ENCODE measurements around the gene SLC17A1. TPM values are rescaled to one million over a fixed set of nuclear protein-coding genes. Genes with fewer than 3 reads are reported as not detected.

SLC17A1 gene
- total and polyA plus RNA-seq, 11 donors = not detected

GRCh38 chr6:25875926-25876602, 44.2 kb upstream of the SLC17A1 start:
- intact Hi-C loops (cut with DNase I) = no loop called here

GRCh38 chr6:25875563-25875905, 43.7 kb upstream of the SLC17A1 start:
- no peak overlapping the region for H3K27ac ChIP-seq
- no peaks in the 10 kb centered on the region for H3K36me3 ChIP-seq
- WGBS, 4 donors = 74 to 78% (median 75%) methylated on average over 3 of the region's 3 CpGs
- intact Hi-C loops (cut with DNase I) = no loop called here
- no peaks in the 10 kb centered on the region for H3K4me1 ChIP-seq
- H3K4me3 ChIP-seq = no peak overlapping the region
- TF ChIP-seq CTCF (IDR thresholded peaks at IDR 0.05) (no peak), POLR2A (IDR thresholded peaks at IDR 0.05) (no peak)
- no peak for ATAC-seq
- peaks cover 0 to 4% (median 0%) of the 10 kb centered on the region in 12 donors for H3K9me3 ChIP-seq
- peaks cover 0 to 4% (median 0%) of the 10 kb centered on the region in 9 donors for H3K27me3 ChIP-seq
- no peak for DNase-seq

More at GRCh38 chr6:25875926-25876602, 44.2 kb upstream of the SLC17A1 start:
- 66 to 87% (median 82%) methylated on average over 3 of the region's 3 CpGs for WGBS, 4 donors
- DNase-seq (no peak), ATAC-seq (no peak)
- H3K36me3 ChIP-seq = no peaks in the 10 kb centered on the region
- no peaks in the 10 kb centered on the region for H3K4me1 ChIP-seq
- H3K9me3 ChIP-seq = no peaks in the 10 kb centered on the region
- H3K27me3 ChIP-seq = peaks cover 0 to 4% (median 0%) of the 10 kb centered on the region in 9 donors
- no peak for TF ChIP-seq POLR2A (IDR thresholded peaks at IDR 0.05)
- no peak for TF ChIP-seq CTCF (IDR thresholded peaks at IDR 0.05)
- H3K4me3 ChIP-seq = no peak overlapping the region
- no peak overlapping the region for H3K27ac ChIP-seq

- TF ChIP-seq POLR2A (IDR thresholded peaks at IDR 0.05) (no peak), CTCF (IDR thresholded peaks at IDR 0.05) (no peak)
- peaks cover 0 to 4% (median 0%) of the 10 kb centered on the region in 9 donors for H3K27me3 ChIP-seq
- peaks cover 0 to 4% (median 0%) of the 10 kb centered on the region in 12 donors for H3K9me3 ChIP-seq
- DNase-seq = no peak
- H3K4me1 ChIP-seq = no peaks in the 10 kb centered on the region
- no peak overlapping the region for H3K4me3 ChIP-seq
- no peak for ATAC-seq
- 83 to 86% (median 84%) methylated on average over 3 of the region's 3 CpGs for WGBS, 4 donors
- intact Hi-C loops (cut with DNase I) = no loop called here
- no peak overlapping the region for H3K27ac ChIP-seq
- no peaks in the 10 kb centered on the region for H3K36me3 ChIP-seq
These were observed 43.1 kb upstream of the SLC17A1 start for GRCh38 chr6:25874822-25875562.

- intact Hi-C loops (cut with DNase I) = no loop called here
- 90 to 92% (median 91%) methylated on average over 3 of the region's 3 CpGs for WGBS, 4 donors
- H3K36me3 ChIP-seq = no peaks in the 10 kb centered on the region
These were observed 42.3 kb upstream of the SLC17A1 start, which contains the start of gene SLC17A3 for GRCh38 chr6:25874118-25874517. SLC17A3 (minus strand) TSS chr6:25874243; CDS start chr6:25868387, 5,856 bp downstream.

More at GRCh38 chr6:25874118-25874517, 42.3 kb upstream of the SLC17A1 start, which contains the start of gene SLC17A3:
- Histone ChIP-seq H3K27me3 (peaks cover 0 to 4% (median 0%) of the 10 kb centered on the region in 9 donors), H3K9me3 (peaks cover 0 to 4% (median 0%) of the 10 kb centered on the region in 12 donors), H3K27ac (no peak within 1 kb of the TSS), H3K4me1 (no peaks in the 10 kb centered on the region), H3K4me3 (no peak within 1 kb of the TSS)
- DNase-seq (no peak), ATAC-seq (no peak)
- TF ChIP-seq POLR2A (IDR thresholded peaks at IDR 0.05) = no peak
- no peak for TF ChIP-seq CTCF (IDR thresholded peaks at IDR 0.05)
